GM18508 (cell line): ENCODE results near the gene TRPV6.

Source experiments
- ATAC-seq: cut with Tn5 transposase; IDR thresholded peaks from one replicate; pipeline ENCODE4 v1.9.1; 2021; ENCODE audit warnings: moderate number of reproducible peaks; ENCODE audit not compliant: insufficient read depth, unreplicated experiment

Gene TRPV6

DNA sequence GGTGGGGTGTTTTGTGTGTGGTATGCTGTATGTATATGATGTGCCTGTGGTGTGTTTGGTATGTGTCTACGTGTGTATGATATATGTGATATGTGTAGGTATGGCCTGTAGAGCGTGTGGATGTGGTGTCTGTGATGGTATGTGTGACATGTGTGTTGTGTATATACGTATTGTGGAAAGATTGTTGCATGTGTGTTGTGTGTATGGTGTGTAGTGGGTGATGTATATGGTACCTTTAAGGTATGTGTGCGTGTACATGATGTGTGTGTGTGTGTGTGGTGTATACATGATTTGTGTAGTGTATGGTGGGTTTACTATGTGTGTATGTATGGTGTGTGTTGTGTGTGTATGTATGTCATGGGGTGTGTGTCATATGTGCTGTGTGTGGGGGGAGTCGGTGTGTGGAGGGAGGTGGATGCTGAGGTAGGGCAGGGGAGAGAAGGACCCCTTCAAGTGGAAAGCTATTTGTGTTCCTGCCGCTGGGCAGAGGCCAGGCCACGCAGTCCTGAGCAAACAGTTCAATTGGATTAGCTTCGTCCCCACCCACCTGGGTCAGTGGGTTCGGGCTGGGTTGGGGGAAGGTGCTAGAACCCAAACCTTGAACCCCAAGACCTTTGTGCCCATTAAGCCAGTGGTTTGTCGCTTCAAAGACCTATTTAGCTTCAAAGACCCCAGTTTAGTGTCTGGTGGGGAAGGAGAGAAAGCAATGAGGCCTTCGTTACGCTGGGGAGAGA is 1.9 kb upstream of the TRPV6 start:
- no peak for ATAC-seq

DNA sequence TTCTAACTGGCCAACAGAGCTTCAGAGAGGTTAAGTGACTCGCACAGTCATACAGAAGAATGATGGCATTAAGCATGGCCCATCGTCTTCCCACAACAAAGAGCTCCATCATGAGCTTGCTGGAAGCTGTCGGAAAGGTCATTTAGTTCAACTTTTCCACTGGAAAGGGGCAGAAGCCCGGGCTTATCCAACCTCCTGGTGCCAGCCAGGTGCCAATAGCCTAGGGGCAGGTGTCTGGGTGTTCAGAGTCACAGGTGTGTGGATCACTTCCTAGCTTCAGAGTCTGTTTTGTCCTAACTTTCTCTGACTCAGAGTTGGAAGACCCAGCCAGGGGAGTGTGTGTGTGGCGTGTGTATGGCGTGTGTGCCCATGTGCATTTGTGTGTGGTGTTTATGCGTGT is 1.3 kb upstream of the TRPV6 start:
- ATAC-seq, result no peak

DNA sequence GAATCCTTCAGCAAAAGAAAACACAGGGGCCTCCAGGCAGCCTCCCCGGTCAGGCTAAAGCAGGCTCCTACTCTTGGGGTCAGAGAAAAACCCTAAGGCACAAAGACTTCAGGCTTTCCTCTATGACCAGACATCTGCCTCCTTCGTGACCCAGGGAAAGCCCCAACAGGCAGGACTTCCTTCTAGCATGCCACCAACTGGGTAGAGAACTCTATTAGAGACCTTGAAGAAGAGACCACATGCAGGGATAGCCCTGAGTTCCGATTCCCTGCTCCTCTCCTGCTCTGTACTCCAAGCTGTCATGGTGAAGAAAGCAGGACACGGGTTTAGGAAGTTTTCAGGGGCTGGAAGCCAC is 1.3 kb downstream of the TRPV6 start:
- ATAC-seq, result no peak

DNA sequence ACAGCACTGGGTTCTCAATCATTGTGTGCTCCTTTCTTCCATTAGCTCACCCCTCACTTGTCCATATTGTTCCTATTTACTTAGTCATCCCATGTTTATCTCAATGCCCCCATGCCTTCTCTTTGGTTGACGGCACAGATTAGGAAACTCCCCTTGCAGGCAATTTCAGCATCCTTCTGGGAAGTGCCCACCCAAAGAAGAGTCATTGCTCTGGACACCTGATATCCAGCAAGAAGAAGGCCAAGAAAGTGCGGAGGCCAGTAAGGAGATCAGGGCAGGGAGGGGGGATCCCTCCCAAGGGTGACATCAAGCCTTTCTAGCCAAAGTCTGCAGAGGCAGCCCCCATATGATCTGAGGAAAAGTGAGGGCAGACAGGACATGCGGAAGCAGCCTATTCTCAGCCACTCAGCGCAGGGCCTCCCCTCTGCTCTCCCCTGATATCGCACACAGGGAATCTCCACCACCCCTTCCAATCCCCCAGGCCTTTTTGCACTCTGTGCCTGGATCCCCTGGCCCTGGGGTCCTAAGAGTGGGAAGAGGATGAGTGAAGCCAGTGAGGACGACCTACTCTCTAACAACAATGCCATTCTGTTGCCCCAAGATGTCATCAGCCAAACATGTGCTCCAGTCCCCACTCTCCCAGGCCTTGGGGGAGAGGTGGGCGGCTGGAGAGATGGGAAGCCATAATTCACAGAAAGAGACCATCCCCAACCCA is 1.8 kb downstream of the TRPV6 start:
- ATAC-seq, result no peak

DNA sequence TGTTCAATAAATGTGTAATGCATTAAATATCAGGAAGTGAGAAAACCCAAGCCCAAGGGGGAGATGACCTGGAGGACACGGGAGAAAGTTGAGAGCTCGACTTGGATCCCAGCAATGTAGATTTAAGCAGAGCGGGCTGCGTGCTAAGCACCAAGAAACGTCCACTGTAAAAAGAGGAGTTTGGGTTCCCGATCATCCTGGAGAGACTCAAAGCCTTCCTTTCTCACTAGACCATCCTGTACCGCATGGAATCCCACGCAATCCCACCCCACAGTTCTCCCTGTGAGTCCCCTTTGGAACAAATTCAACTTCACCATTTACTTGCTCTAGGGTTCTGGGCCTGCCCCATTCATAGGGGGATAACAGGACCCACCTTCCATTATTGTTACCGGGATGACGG is 2.4 kb downstream of the TRPV6 start:
- no peak for ATAC-seq

DNA sequence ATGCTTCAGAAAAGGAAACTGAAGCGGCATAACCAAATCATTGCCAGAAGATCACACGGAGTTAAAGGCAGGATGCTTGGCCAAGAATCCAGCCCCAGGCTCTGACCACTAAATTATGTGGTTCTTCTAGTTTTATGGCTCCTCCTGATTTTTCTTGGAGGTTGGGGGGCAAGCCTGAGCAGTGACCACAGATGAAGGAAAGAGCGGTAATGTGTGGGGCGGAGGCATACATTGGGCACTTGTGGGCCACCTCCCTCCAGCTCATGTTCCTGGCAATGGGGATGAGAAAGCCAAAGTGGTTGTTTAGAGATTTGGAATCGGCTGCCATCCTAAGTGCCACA is 3.2 kb downstream of the TRPV6 start:
- ATAC-seq, result no peak

DNA sequence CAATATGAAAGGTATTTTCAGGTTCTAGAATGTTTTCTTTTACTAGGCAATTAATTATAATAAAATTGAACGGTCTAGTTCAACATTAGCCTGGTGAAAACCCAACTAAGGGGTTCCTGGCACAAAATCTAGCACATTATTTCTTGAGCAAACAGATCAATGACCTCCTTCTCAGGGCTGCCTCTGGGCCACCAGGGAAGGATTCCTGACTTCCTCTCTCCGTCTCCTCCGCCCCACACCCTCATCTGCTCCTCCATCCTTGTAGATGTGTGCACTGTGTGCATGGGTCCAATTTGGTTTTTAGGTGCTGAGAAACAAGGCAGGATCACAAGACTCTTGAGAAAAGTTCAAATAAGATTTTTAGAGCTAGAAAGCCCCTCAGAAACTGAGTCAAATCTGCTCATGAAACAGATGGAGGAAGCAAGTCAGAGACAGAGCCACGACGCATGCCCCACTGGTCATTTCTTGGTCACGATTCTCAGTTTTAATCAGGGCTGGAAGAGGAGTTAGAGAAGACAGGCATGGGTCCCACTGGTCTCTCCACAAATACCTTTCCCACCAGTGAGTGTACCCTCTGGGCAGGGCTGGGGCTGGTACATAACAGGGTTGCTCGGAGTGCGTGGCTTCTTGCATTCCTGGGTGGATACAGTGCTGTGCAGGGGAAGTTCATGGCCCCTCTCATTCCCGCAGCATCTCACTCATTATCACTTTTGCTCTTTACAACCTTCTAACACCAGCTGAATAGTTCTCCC is 3.8 kb downstream of the TRPV6 start:
- no peak for ATAC-seq

DNA sequence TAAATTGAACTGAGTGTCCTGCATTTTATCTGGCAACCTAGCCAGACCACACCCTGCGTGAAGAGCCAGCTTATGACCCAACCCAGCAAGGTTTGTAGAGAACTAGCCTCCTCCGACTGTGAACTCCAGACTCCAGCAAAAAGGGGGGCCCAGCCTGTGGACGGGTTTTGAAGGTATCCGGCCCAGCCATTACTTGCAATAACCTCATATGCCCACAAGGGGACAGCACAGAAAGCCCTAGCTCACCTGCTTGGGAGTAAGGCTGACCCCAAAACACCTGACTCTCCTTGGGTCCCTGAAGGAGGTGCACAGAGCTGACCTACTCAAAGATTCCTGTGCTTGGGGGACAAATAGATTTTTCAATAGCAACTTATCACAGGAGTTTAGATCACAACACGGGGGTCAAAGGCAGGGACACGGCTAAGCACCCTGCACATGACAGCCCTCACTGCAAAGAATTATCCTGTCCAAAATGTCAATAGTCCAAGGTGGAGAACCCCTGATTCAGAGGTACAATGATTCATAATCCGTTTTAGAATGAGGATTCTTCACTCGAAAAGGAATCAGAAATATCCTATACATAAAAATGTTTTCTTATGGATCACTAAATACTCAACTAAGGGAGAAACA is 4.6 kb downstream of the TRPV6 start:
- no peak for ATAC-seq

DNA sequence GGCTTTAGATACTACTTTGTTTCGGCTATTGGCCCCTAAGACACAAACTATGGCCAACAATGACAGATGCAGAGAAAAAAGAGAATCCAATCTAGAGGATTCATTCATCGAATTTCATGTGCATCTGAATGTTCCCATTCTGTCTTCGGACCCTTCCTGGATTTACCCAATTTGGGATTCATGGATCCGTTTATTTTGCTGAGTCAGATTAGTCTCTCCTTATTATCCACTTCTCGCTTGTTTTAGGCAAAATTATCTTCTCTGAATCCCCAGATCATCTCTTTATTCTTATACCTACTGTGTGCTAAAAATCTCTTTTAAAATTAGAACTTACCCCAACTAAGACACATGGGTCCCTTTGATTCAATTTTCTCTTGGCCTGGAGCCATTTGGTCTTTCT is 6.5 kb downstream of the TRPV6 start:
- no peak for ATAC-seq

DNA sequence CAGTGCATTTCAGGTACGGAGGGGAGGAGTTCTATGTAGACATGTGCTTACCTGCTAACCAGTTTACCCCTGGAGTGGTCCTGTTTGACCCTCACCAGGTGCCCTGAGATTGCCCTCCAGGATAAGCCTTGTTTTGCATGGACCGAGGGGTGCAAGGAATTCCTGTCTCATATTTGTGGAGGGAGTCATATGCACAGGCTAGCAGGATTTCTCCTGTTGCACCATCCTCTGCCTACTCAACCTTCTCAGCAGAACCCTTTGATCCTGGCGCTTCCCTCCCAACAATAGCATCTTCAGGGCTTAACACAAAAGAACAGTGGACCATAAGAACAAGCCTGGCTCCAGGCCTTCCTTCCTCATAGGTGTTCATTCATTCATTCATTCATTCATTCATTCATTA is 7.2 kb downstream of the TRPV6 start:
- ATAC-seq, result no peak

DNA sequence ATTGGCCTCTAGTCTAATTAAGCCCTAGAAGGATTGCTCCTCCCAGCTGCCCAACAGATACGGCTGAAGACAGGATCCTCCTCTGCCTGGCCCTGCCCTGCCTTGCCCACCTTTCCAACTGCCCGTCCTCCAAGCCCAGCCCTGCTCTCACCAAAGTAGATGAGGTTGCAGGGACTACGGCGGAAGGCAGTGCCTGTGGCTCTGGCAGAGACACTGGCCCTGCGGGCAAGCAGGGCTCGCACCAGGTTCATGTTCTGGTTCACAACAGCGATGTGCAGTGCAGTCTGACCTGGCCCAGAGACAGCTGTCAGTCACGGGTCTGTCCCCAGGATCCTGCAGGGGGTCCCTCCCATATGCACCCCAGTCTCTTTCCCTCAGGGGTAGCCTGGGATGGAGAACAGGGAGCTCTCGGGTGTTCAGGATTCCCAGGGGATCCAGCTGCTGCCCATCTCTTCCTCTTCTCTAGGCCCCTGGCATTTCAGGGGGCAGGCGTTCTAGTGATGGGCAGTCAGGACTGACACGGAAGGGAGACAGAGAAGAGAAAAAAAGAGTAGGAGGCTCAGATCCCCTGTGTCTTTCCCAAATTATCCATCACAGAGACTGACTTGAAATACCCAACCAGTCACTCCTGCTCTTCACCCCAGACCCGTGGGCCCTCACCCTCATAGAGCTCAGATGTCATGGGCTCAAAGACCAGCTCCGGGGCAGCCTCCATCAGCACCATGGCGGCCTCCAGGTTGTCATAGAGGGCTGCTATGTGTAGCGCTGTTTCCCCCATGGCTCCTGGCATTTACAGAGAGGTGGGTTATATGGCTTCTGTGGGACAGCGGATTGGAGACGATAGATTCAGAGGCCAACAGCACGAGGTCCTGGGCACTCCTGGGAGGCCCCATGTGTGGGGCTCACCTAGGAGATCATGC is 8.3 kb downstream of the TRPV6 start:
- ATAC-seq, result no peak

DNA sequence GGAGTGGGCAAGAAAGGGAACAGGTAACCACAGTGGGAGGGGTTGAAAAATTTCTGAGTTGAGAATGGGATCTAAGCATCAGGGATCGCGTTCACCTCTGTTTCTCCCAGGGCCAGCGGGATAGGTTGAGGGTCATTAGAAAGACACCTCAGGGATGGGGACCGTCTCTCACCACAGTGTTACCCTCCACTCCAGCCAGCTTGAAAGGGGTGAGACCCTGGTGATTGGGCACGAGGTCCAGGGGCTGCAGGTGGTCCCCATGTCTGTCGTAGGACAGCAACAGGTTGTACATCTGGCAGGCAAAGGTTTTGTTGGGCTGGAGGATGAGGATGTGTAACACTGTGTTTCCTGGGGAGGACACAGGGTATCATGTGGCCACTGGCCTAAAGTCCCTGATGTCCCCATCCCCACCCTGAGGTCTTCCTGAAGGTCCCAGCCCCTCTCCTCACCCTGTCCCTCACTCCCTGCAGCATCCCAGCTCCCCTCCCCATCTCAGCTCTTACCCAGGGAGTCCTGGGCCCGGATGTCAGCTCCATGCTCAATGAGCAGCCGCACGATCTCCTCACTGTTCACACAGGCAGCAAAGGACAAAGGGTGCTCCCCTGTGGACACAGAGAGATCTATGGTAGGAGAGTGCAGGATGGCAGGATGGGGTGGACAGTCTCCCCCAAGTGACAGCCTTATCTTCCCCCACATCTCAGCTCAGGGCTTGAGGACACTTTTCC is 9.1 kb downstream of the TRPV6 start:
- ATAC-seq, result no peak

DNA sequence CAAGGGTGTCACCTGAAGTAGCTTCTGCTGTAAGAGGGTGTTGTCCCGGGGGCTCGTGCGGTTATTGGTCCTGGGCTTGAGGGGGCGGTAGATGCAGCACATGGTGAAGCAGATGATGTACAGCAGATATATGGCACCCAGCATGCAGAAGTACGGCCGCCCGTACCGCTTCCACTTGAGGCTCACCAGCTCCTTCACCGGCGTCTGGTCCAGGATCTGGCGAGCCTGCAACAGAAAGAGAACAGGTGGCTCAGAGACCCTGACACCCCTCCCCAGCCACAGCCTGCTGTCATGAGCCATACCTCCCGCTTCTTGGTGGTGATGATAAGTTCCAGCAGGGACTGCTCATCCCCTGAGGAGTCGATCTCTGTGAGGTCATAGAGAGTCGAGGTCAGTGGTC is 10.1 kb downstream of the TRPV6 start:
- no peak for ATAC-seq

DNA sequence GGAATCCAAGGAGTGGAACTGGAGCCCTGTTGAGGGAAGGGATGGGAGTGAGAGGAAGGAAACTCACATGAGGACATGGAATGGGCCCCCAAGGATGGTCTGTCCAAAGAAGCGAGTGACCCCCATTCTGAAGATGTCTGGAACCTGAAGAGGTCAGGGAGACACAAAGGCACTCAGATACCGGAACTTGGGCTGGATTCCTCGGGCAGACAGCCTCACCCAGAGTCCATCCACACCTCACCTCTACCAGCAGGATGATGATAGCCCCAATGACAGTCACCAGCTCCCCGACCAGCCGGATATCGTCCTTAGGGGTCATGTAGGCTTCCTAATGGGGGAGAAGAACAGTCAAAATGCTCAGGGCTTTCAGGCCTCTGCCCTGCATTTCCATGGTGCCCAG is 10.7 kb downstream of the TRPV6 start:
- no peak for ATAC-seq

DNA sequence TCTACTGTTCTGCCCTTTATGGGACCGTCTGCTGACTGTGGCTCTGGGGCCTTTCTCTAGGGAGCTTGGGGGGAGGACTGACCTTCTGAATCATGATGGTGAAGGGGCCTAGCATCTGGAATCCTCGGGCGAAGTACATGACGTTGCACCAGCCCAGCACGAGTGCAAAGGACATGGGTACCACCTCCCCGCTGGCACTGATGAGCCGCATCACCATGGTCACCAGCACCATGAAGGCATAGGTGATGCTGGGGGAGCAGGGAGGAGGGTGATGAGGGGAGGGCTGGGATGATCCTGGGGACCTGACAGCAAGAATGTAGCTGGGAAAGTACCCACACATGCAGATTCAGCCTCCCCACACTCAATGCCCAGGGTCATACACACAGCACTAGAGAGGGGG is 11.1 kb downstream of the TRPV6 start:
- ATAC-seq, result no peak

DNA sequence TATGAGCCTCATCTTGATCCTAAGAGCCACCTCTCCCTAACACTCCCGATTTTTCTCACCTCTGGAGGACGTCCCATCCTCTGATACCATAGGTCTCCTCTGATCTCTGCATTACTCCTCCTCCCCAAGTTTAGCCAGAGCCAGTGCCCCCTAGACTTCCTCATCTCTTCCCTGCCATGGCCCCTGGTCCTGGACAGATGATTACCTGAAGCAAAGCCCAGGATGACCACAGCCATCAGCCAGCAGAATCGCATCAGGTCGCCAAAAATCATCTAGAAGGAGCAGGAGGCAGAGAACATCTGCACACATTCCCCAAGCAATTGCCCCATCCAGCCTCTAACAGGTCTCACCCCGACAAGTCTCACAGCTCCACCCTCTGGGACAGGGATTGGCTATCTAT is 11.7 kb downstream of the TRPV6 start:
- no peak for ATAC-seq

DNA sequence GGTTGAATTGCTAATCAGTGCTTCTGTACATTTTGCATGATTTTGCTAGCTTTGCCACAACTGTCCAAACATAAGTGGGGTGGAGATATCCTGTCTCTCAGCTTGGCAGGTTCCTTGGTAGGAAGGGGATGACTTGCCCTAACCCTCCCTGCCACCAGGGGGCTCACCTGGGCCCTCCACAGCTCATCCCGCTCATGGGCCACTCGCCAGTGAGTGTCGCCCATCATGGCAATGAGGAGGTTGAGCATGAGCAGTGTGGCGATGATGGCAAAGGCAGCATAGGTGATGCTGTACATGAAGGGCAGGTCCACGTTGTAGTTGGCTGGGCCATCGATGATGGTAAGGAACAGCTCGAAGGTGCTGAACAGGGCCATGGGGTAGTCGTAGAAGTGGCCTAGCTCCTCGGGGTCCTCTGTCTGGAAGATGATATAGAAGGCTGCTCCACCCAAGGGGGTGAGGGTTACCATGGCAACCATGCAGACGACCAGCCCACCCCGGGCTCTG is 12.2 kb downstream of the TRPV6 start:
- ATAC-seq, result no peak

DNA sequence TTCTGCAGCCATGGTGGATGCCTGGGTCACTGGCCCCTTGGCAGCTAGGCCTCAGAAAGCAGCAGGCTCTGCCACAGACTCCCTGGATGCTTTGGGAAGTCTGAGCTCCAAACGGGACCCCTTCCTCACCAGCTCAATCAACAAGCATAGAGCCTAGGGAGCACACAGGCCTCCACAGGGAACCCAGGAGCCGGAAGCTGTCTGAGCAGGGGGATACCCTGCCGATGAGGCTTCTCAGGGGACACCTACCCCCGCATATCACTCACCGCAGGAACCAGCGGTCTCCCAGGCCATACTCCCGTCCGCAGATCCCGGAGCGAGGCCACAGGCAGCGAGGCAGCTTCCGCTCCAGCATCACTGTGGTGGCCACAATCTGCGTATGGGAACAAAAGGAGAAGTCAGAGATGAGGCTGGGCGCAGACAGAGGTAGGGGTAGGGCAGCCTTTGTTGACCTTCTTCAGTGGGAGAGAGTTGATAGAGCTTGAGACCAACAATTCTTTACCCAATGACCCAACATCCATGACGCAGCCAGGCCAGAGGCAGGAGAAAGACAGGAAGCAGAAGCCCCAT is 13.4 kb downstream of the TRPV6 start:
- ATAC-seq, result no peak
